Fibroblast of skin of right quadriceps (primary cell): ENCODE results near the gene ARL16.

Experiments
- DNase-seq: peaks from one replicate; pipeline ENCODE4 v3.0.0-alpha.2; 2013

The ARL16 gene

GRCh38 chr17:81694810-81695209, 11.2 kb upstream of the ARL16 start:
- DNase-seq, result no peak

GRCh38 chr17:81693509-81694210, 10.1 kb upstream of the ARL16 start:
- DNase-seq, result no peak

DNA sequence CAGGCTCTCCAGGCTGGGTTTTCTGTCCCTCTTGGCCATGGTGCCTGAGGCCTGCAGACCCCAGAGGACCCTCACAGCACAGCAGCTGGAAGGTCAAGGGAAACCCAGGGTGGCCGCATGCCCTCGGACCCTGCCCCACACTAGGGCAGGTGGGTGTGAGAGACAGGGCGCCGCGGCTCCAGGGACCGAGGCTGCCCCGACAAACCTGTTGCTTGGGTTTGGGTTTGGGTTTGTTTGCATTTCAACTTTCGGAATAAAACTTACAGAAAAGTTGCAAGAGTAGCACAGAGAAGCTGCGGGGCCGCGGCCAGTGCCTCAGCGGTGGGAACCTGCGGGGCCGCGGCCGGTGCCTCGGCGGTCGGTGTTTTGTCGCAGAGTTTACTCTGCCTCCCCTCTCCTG, 8.0 kb upstream of the ARL16 start:
- no peak for DNase-seq

DNA sequence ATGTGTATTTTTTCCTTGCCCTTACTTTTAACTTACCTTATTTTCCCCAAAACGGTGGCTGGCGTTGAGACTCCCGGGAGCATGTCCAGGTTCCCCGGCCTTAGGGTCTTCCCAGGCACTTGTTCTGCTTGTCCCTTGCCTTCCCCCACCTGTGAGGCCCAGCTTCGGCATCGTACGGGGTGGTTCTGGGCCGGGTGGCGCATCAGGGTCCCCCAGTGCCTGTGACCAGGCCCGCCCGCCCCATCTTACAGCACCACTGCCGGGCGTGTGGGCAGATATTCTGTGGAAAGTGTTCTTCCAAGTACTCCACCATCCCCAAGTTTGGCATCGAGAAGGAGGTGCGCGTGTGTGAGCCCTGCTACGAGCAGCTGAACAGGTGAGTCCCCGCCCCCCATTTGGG, 7.6 kb upstream of the ARL16 start:
- DNase-seq, result no peak

- DNase-seq, result no peak
These were observed 7.0 kb upstream of the ARL16 start for GRCh38 chr17:81690549-81690948.

- no peak for DNase-seq
These were observed 6.5 kb upstream of the ARL16 start for GRCh38 chr17:81690066-81690465.

GRCh38 chr17:81688616-81689015, 5.0 kb upstream of the ARL16 start:
- DNase-seq, result no peak

- no peak for DNase-seq
These were observed 4.4 kb upstream of the ARL16 start for GRCh38 chr17:81687770-81688541.

DNA sequence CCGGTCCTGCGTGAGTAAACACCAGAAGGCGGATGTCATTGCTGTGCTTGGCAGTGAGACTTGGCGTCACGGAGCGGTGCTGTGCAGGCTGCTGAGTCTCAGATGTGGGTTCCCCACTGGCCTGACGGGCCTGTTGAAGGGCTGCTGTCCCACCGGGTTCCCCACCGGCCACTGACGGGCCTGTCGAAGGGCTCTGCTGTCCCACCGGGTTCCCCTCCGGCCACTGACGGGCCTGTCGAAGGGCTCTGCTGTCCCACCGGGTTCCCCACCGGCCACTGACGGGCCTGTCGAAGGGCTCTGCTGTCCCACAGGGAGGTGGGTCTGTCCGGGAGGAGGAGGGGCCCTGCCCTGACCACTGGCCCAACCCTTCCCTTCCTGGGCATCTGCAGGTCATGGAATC, 3.0 kb upstream of the ARL16 start:
- no peak for DNase-seq

- DNase-seq, result peak; percentile 67
These were observed 1.5 kb upstream of the ARL16 start for GRCh38 chr17:81685108-81685507.

DNA sequence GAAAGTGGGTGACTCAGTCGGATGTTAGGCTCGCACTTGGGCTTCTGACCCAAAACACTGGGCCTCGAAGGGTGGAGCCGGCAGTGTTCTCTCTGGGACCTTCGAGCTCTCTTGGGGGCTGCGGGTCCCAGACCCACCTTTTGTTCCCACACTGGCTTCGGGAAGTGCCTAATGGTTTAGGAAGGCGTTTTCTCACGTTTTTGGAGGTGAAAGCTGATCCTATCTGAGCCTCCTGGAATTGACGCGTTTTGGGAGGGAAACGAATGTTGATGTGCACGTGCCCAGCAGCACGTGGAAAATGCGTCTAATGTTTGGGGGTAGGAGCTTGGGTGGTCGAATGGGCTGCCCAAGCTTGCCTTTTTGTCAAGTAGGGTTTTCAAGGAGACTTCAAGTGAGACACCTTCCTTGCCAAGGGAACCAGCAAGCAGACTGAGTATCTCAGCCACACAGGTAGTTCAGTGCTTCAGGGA, 880 bp upstream of the ARL16 start:
- peak; percentile 70 for DNase-seq

- DNase-seq, result no peak
These were observed 401 bp downstream of the ARL16 start for GRCh38 chr17:81683208-81683583.

DNA sequence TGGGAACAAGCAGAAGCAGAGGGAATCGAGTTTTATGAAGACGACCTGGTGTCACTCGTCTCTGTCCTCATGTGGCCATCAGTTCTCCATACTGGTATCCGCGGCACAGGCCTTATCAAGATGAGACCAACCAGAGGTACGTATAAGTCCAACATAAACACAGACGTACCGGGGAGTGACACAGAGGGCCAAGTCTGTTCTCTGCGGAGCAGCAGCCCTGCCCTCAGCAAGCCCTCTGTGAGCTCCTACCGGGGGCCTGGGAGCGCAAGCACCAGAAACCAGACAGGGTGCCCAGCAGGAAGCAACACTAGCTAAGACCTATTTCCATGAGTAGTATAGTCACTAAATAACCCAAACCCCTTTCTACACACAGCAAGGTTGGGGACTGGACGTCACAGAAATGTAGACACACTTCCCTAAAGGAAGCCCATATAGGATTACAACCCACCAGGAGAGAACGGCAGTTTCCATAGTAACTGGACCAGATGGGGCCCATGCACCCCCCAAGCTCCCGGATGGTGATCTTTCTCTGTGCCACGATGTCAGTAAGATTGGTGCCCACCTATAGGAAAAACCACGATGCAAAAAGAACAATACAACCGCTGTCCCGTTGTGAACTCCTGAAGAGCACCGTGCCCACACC, 911 bp downstream of the ARL16 start:
- DNase-seq, result peak; percentile 20

DNA sequence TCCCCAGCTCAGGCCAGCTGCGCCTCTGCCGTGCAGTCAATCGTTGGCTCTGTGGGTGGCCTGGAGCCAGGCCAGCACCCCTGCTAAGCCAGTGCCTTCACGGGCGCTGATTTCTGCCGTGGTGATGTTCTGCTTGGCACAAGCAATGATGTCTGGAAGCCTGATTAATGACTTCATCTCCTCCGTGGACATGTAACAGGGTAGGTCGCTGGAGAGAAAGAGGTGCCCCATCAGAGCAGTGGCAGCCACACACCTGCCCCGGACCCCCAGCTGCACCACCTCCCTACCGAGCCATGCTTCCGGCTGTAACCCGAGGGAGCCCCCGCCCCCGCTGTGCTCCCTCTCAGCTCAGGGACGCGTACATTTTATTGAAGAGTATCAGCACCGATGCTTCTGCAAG, 1.9 kb downstream of the ARL16 start:
- no peak for DNase-seq

- DNase-seq, result no peak
These were observed 3.4 kb downstream of the ARL16 start for GRCh38 chr17:81680150-81680549.

- DNase-seq, result no peak
These were observed 6.7 kb downstream of the ARL16 start for GRCh38 chr17:81676906-81677305.

- DNase-seq, result peak; percentile 10
These were observed 7.9 kb downstream of the ARL16 start for GRCh38 chr17:81675515-81676221.

DNA sequence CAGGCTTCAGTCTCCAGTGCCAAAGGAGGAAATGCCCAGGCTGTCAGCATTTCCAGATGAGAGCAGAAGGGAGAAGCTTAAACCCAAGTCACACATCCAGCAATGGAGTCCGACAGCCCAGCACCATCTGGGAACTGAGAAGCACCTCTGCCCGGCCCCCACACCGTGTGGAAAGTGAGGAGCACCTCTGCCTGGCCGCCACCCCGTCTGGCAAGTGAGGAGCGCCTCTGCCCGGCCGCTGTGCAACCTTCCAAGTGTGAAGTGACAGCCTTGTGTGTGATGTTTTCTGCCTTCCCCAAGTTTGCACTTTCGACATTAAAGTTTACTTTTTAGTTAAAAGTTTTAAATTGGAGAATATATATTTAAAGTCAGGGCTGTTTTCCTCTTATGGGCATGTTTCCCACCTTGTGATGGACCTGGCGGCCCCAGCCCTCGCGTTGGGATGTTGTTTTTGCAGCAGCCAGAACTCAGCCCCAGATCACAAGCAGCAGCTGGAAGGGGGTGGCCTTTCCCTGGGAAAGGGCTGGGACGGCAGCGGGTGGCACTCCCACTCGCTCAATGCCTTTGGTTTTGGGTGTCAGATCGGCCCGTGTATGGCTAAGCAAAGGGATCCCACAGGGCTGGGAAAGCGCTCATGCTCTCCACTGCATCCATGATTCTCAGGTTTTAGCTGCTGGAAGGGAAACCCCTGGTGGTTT, 9.9 kb downstream of the ARL16 start:
- DNase-seq, result no peak

DNA sequence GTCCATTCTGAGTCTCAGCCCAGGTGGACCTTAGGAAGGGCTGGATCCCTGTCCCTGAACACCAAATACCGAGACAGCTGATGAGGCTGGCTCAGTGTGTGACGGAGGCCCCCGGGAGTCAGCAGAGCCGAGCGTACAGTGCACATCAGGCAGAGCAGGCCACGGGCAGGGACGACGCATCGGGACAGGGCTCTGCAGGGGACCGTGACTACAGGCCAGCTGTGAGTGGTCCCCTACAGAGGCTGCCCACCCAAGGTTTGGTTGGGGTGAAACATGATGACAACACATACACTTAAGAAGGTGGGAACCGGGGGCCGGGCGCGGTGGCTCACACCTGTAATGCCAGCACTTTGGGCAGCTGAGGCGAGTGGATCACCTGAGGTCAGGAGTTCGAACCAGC, 10.6 kb downstream of the ARL16 start:
- no peak for DNase-seq

DNA sequence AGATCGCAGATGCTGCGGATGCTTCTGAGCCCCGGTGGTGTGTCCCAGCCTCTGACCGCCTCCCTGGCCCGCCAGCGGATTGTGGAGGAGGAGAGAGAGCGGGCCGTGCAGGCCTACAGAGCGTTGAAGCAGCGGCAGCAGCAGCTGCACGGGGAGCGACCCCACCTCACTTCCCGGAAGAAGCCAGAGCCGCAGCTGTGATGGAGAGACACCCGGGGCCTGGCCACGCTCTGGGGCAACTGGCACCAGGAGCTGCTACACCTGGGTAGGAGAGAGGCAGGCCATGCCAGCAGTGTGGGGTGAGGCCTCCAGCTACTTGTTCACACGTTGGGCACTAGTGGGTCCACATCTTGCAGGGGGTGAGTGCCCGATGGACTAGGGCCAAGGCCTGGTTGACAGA, 11.1 kb downstream of the ARL16 start:
- DNase-seq, result no peak

- no peak for DNase-seq
These were observed 15.8 kb downstream of the ARL16 start for GRCh38 chr17:81667754-81668153.

DNA sequence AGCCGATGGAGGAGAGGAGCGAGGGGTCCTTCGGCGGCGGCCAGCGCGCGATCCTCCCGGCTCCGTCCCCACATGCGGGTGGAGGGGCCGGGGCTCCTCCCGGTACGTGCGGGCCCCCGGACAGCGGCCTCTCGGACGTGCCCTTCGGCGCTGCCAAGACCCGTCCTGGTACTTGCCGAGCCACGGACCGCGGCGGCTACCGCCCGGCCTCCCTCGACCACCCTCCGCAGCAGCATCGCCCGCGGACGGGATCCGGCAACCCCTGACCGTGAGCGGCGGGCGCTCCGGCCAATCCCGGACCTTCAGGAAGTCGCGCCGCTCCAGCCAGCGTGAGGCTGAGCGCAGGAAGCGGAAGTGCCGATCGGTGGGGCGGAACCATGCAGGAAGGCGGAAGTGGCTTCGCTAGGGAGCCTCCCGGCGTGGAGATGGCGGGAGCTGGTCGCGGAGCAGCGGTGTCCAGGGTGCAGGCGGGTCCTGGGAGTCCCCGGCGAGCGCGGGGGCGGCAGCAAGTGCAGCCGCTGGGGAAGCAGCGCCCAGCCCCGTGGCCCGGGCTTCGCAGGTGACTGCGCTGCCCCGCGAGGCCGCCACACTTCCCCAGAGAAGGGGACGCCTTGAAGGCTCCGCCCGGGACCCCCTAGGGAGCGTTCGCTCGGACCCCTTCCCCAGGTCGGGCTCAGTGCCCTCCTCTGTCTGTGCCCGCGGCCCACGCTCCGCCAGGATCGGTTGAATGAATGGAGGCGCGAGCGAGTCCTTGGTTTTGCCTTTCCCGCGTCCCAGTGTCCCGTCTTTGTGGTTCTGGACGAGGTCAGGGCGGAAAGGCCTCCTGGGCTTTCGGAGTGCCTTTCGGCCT, 17.0 kb downstream of the ARL16 start, which contains the start of the genes CCDC137 and OXLD1:
Gene CCDC137 (plus strand): TSS at position 396 of the 850 bp plus-strand sequence. CDS start 30 bp downstream, at position 426.
Gene OXLD1 (minus strand): TSS at position 264 of the 850 bp plus-strand sequence. CDS start 28 bp downstream, at position 236.
- DNase-seq, result peak; percentile 96
